Choroid plexus epithelial cell (primary cell): ENCODE measurements around the gene PPP2R3C.

Experiments used
- DNase-seq: peaks from one replicate; pipeline ENCODE4 v3.0.0-alpha.2; 2010; ENCODE audit warnings: low read depth
- H3K4me3 ChIP-seq: 2 replicates; pipeline ENCODE4 v1.5.1; 2011; ENCODE audit warnings: low read depth, mild to moderate bottlenecking, control low read depth, low read length, moderate library complexity
- TF ChIP-seq, protein P1 (sequence below): conservative IDR thresholded peaks from 2 replicates; pipeline ENCODE4 v1.5.1; 2011; ENCODE audit warnings: low read depth, mild to moderate bottlenecking, control low read depth, inconsistent platforms, low read length, moderate library complexity

Gene PPP2R3C

DNA sequence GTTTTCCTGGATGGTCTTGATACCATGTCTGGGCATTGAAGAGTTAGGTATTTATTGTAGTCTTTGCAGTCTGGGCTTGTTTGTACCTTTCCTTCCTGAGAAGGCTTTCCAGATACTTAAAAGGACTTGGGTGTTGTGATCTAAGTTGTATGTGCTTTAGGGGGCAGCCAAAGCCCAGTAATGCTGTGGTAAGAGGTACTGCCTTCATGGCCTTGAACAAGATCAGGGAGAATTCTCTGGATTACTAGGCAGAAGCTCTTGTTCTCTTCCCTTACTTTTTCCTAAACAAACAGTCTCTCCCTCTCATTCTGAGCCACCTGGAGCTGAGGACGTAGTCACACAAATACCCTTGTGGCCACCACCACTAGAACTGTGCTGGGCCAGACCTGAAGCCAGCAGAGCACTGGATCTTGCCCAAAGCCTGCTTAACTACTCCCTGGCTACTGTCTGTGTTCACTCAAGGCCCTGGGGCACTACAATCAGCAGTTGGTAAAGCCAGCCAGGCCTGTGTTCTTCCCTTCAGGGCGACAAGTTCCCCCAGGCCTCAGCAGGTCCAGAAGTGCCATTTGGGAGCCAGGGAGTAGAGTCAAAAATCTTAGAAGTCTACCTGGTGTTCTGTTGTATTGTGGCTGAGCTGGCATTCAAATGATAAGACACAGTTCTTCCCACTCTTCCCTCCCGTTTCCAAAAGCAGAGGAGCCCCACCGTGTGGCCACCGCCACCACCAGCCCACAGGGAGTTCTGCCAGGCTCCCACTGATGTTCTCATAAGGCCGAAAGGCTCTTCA is 11.9 kb upstream of the PPP2R3C start:
- DNase-seq, result no peak
- no peak overlapping the region for H3K4me3 ChIP-seq
- TF ChIP-seq, protein P1, sequence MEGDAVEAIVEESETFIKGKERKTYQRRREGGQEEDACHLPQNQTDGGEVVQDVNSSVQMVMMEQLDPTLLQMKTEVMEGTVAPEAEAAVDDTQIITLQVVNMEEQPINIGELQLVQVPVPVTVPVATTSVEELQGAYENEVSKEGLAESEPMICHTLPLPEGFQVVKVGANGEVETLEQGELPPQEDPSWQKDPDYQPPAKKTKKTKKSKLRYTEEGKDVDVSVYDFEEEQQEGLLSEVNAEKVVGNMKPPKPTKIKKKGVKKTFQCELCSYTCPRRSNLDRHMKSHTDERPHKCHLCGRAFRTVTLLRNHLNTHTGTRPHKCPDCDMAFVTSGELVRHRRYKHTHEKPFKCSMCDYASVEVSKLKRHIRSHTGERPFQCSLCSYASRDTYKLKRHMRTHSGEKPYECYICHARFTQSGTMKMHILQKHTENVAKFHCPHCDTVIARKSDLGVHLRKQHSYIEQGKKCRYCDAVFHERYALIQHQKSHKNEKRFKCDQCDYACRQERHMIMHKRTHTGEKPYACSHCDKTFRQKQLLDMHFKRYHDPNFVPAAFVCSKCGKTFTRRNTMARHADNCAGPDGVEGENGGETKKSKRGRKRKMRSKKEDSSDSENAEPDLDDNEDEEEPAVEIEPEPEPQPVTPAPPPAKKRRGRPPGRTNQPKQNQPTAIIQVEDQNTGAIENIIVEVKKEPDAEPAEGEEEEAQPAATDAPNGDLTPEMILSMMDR, result no peak

GRCh38 chr14:35124127-35124526 is 2.3 kb upstream of the PPP2R3C start:
- DNase-seq, result peak; percentile 18
- TF ChIP-seq, protein P1, result no peak

DNA sequence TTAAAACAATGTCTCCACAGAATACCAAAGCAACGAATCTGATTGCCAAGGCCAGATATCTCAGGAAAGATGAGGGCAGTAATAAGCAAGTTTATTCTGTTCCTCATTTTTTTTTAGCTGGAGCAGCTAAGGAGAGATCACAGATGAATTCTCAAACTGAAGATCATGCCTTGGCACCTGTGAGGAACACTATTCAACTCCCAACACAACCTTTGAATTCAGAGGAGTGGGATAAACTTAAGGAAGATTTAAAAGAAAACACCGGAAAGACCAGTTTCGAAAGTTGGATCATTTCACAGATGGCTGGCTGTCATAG is 1.6 kb upstream of the PPP2R3C start:
- peak overlapping the region; percentile 97 for H3K4me3 ChIP-seq
- DNase-seq, result no peak
- TF ChIP-seq, protein P1, result no peak

More at GRCh38 chr14:35124127-35124526, 2.3 kb upstream of the PPP2R3C start:
- H3K4me3 ChIP-seq, result no peak overlapping the region

DNA sequence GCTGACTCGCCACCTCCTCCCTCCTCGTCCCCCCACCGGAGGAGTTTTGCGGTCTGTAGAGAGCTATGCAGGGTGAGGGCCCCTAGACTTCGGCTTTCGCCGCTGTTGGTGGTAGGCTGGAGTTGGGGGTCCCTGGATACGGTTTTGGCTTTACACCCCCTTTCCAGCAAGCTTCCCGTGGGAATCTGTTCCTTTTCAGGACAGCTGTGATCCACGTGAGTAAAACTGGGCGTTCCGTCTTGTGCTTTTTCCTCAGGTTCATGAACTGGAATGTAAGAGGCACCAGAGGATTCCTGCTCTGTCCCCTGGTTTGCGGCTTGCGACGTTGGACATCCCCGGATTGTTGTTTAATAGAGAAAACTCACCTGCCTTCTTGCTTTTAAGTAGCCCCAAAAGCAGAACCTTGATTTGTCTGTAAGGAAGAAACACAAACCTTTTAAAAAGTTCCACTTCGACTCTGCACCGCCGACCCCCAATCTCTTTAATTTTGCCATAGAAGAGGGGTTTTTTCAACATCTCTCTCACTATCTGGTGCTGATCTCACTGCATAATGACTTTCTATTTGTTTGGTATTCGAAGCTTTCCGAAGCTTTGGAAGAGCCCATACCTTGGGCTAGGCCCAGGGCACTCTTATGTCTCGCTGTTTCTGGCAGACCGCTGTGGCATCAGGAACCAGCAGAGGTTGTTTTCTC is 1.1 kb upstream of the PPP2R3C start:
- peak; percentile 74 for DNase-seq
- TF ChIP-seq, protein P1, result no peak
- peak overlapping the region; percentile 97 for H3K4me3 ChIP-seq

GRCh38 chr14:35121026-35121886 is 534 bp downstream of the PPP2R3C start:
- DNase-seq, result peak; percentile 37
- peak overlapping the region; percentile 97 for H3K4me3 ChIP-seq
- TF ChIP-seq, protein P1, result no peak

GRCh38 chr14:35117112-35117511 is 4.7 kb downstream of the PPP2R3C start:
- TF ChIP-seq, protein P1, result no peak
- no peak overlapping the region for H3K4me3 ChIP-seq
- DNase-seq, result peak; percentile 37
